GM21528 (cell line): ENCODE results near the gene ASPDH.
"Not testable (repeated sequence)": the region's sequence is repeated elsewhere in the genome, so short reads cannot be mapped to it uniquely, and the experiment has no call there.

Source experiments
- ATAC-seq: cut with Tn5 transposase; IDR thresholded peaks from one replicate; pipeline ENCODE4 v1.9.1; 2021; ENCODE audit warnings: mild to moderate bottlenecking, moderate library complexity; ENCODE audit not compliant: unreplicated experiment, low FRiP score

ASPDH gene

DNA sequence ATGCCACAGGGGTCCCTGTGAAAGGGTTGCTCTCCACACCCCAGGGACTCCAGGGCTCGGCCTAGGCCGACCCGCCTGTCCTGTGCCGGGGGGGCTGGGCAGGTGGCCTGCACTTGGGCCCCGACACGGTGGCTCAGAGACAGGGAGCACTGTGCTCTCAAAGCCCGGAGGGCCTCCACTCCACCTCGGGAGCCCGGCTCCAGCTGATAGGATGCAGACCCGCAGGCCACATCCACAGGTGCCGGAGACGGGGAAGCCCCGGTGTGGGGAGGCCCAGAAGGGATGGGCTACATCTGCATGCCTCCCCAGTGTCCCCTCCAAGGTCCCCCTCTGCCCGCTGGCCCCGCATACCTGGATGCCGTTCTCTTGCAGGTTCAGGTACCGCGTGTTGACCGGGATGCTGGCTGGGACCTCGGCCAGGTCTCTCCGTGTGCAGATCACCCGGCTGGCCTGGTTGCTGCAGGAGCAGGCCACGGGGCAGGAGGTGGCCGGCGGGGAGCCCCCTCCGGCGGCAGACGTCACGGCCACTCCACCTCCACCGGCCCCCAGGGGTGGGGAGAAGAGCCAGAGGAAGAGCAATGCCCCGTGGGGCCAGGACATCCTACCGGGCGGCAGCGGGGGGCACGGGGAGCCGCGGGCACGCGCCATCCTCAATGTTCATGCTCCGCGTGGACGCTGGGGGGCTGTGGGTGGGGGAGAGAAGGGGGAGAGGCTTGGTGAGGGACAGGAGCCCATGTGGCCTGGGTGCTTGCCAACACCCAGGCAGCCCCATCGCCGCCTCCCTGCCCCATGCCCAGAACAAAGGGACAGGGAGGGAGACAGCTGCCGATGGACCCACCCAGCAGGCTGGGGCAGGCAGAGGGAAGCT is 34.7 kb upstream of the ASPDH start:
- ATAC-seq = no peak

DNA sequence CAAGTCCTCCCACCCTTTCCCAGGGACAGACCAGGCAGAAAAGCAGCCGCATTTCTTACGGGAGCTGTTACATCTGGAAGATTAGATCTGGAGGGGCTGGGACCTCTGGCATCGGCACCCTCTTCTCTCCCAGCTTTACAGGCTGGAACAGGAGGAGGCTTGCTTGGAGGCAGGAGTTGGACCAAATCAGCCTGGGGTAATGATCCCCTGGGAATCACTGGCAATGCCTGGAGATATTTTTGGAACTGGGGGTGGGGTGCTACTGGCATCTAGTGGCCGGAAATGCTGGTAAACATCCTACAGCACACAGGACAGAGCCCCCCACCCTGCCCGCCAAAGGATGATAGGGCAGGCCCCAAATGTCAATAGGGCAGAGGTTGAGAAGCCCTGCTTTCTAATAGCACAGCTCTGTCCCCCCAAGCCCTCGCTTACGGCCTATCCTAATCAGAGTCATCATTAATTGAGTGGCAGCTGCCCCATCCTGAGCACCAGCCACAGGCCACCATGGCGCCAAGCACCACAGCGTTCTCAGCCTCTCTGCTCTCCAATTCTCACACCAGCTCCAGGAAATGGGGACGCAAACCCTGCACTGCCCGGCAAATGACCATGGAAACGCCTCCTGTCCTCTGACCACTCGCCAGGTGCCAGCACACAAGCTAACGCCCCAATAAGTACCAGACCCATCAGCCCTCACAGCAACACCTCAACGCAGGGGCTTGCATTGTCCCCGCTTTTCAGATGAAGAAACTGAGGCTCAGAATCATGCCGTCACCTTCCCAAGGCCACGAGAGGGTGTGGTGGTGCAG is 33.9 kb upstream of the ASPDH start:
- no peak for ATAC-seq

DNA sequence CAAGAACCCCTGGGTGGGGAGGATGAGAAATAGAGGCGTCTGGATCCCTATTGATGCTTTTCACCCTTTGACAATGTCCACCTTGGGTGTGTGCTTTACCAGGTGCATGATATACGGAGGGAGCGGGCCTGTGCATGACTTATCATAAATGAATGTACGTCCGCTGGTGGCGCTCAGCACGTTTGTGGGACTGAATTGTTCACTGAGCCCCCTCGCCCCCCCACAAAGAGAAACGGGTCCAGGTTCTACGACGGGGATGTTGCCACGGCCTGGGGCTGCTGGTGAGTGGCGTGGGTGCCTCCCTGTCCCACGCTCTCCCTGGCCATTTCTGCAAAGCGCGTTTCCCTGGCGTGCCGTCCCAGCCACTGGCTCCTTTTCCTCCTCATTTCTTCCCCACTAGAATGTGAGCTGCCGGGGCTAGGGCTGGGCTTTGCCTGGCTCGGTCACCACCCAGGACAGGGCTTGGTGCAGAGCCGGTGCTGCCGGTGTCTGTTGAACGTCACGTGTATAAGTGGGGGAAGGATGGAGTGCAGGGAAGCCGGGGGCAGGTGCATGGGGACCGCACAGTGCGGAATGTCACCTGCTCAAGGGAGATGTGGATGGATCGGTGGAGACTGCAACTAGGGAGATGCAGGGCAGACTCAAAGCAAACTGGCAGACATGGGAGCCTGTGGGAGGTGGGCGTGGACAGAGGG is 33.0 kb upstream of the ASPDH start:
- no peak for ATAC-seq

DNA sequence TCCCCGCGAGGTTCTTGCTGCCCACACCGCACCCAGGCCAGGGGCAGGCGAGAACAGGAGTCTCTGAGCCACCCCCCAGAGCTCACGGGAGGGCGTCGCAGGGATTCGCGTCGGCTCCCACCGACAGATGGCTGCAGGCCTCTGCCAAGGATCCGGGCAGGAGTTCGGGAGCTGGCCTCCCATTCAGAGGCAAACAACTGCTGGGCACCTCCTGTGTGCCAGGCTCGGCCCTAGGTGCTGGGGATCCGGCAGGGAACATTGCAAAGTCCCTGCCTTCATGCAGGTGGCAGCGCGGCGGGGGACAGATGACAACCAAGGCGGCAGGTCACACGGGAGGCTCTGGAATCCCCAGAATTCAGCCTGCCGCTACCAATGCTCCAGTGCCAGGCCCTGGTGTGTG is 29.2 kb upstream of the ASPDH start:
- ATAC-seq = no peak

DNA sequence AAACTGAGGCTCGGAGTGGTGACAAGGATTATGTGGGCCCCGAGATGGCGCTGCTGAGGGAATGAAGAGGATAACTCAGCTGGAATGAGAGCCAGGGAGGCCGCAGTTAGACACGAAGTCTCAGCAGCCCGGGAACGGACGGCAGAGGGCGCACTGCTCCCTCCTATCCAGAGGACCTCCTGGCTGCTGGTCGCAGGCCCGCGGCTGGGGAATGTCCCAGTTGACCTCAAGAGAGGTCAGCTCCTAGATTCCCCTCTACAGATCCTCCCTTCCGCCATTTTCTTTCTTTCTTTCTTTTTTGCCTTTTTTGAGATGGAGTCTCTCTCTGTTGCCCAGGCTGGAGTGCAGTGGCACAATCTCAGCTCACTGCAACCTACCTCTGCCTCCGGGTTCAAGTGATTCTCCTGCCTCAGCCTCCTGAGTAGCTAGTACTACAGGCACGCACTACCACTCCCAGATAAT is 24.1 kb upstream of the ASPDH start:
- no peak for ATAC-seq

DNA sequence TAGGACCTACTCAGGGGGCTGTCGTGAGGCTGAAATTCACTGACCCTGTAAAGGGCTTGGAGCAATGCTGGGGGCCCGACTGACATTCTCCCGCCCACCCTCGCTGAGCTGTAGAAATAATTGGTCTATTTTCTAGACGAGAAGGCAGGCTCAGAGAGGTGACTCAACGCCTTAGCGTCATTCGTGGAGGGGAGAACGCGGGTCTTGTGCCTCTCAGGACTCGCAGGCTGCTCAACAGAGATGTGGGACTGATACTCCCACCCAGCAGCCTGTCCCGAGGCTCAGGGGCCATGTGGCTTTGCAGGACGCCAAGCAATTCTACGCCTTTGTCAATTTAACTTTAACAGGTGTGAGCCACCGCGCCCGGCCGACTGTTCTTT is 23.6 kb upstream of the ASPDH start:
- ATAC-seq = no peak

DNA sequence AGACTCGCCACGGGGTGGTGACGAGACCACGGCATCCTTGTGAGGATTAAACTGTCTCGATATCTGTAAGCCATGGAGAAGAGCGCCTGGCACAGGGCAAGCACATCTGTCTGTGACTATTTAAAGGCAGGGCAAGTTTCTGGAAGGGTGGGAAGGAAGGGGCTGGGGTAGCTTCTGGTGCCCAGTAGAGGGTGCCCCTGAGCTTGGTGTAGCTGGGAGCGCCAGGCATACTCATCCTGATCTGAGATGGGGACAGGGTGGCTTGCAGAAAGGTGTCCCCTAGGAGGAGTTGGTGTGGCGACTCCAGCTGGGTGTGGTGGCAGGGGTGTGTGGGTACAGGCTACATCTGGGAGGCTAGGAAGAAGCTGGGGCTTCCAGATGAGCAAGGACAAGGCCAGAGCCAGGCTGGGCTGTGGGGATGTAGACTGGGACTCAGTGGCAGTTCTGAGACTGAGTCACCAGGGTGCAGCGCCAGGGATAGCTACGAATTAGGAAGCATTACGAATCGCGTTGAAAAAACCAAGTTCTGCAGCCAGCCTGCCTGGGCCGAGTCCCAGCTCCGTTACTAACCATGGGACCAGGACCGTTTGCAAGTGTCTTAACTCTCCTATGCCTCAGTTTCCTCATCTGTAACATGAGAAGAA is 23.1 kb upstream of the ASPDH start:
- no peak for ATAC-seq

DNA sequence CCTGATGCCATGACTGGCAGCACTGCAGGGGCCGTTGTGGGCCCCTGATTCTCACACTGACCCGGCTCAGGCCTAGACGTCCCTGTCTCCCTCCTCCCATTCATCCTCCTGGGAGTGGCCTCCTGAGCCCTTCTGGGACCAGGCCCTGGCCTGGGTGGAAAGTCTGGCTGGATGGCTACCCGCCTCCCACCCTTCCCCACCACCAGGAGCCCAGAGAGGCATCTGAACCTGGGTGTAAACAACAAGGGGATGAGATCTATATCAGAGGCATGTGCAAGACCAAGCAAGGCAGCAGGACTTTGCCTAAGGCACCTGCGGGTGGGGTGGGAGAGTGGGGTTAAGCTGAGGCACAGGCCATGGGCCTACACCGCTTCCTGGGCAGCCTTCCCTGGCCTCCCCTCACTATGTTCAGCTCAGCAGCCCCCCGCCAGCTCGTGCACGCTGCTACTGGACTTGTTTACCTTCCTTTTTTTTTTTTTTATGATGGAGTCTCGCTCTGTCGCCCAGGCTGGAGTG is 22.0 kb upstream of the ASPDH start:
- no peak for ATAC-seq

DNA sequence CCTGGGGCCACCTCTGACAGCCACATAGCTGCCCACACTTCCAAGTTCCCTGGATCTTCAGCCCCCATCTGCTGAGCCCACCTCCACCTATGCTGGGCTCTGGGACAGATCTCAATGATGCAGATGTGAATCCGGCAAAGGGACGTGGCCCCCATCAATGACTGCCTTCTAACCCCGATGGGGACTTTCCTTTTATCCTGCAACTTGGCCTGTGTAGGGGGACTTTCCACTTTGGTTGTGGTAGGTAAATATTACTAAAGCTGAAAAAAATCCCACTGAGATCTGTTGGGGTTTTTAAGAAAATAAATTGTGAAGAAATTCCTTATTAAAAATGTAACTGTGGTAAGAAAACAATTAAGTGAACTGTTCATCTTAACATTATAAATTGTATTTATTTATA is 20.8 kb upstream of the ASPDH start:
- ATAC-seq = no peak

DNA sequence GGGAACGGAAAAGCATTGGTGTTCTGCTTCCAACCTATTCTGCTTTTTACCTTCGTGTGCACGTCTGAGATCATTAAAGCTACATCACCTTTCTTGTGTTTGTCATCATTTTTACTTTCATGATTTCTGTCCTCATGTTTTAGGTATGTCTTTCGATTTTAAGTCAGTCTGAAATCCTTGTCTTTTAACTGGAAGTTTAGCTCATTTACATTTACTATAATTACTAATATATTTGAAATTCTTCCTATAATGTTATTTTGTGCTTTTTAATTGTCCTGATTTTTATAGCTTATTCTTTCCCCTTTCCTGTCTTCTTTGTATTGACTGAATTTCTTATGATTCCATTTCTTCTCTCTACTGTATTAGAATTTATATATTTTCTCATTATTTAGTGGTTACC is 19.2 kb upstream of the ASPDH start:
- ATAC-seq = no peak

DNA sequence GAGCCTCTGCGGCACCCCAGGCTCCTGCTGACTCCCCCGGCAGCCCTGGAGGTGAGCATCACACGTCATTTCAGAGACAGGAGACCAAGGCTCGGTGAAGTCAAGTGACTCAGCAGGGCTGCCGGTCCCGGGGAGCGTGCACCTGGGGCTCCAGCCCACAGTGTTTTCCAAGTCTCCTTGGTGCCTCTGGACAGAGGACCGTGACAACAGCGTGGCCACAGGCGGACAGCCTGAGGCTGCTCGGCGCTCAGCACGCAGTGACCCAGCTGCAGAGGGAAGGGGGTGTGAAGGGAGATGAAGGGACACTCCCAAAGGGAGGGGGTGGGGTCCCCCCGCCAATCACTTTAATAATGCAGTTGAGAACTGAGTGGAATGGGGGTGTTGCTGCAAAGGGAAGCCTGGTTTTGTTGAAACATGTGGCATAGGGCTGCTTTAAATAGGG is 17.5 kb upstream of the ASPDH start:
- no peak for ATAC-seq

DNA sequence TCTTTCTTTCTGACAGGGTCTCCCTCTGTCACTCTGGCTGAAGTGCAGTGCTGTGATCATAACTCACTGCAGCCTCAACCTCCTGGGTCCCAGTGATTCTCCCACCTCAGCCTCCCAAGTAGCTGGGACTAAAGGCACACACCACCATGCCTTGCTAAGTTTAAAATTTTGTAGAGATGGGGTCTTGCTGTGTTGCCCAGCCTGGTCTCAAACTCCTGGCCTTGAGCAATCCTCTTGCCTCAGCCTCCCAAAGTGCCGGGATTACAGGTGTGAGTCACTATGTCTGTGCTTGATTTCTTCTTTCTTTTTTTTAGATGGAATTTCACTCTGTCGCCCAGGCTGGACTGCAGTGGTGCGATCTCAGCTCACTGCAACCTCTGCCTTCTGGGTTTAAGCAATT is 14.3 kb upstream of the ASPDH start:
- not testable (repeated sequence) for ATAC-seq

DNA sequence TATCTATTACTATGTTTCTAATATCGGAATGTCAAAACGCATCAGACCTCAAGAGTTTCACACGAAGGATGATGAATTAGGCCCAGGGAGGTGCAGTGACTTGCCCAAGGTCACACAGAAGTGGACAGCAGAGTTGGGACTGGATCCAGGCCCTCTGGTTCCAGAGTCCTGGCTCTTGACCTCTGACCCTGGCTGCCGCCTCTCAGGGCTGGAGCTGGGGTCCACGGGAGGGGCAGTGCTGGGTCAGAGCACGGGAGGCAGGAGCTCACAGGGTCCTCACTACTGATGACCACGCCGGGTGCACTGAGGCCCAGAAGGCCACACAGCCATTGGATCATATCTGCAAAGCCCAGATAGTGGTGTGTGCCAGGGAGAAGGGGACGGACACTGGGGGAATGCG is 9.2 kb upstream of the ASPDH start:
- ATAC-seq = no peak

DNA sequence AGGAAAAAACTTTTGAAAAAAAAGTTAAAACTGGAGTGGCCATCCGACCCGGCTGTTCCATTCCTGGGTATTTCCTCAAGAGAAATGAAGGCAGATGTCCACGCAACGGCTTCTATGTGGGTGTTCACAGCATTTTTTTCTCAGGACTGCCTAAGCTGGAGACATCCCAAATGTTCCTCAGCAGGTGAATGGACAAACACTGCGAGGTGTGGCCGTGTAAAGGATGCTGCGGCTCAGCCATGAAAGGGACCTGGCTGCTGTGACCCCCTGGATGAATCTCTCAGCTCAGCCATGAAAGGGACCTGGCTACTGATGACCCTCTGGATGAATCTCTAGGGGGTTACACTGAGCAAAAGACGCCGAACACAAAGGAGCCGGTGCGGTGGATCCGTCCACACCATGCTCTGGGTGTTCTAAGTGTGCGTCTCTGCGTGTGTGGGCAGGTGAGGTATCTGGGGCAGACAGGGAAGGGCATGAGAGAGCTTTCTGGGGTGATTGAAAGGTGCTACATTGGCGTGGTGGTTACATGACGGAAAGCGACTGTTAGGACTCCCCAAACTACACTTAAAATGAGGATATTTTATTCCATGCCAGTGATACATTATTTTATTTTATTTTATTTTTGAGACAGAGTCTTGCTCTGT is 7.2 kb upstream of the ASPDH start:
- ATAC-seq = no peak

DNA sequence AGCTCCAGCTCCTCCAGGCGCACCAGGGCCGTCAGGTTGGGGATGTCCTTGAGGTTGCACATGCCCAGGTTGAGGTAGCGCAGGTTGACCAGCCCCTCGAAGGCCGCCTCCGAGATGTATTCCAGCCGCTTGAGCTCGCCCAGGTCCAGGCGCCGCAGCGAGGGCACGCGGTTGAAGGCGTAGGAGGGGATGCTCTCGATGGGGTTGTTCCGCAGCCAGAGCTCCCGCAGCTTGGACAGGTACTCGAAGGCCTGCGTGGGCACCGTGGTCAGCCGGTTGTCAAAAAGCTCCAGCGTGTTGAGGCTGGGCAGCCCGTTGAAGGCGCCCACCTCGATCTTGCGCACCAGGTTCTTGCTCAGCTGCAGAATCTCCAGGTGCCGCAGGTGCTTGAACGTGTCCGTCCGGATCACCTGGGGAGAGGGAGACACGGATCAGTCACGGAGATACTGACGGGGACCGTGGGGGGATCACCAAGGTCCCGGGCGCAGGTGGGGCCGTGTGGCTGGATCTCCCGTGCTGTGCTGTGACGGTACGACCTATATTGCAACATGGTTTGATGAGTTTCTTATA is 5.4 kb upstream of the ASPDH start:
- no peak for ATAC-seq

DNA sequence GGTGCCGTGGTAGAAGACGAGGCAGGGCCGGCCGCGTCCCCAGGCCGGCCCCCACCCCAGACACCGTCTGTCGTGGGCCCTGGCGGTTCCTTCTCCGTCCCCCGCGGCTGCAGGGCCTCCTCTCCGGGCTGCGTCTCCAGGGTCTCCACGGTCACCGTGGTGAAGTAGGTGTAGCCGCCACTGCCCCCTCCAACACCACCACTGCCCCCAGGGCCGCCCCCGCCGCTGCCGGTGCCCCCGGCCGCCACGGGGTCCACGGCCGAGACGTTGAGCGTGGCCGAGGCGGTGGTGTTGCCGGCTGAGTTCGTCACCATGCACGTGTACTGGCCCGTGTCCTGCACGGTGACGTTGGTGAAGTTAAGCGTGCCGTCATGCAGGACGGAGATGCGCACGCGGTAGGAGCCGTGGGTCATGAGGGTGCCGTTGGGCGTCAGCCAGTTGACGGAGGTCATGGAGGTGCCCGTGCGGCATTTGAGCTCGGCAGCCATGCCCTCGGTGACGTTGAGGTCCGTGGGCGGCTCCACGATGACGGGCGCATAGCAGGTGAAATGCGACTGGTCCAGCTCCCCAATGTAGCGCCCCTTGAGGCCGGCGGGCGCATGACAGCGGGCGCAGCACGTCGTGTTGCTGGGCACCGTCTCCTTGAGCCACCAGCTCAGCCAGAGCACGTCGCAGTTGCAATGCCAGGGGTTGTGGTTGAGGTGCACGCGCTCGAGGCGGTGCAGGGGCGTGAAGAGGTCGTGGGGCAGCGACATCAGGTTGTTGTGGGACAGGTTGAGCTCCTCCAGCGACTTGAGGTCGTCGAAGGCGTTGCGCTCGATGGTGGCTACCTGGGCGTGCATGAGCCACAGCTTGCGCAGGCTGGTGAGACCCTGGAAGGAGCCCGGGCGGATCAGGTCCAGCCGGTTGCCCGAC is 4.6 kb upstream of the ASPDH start:
- ATAC-seq = no peak

DNA sequence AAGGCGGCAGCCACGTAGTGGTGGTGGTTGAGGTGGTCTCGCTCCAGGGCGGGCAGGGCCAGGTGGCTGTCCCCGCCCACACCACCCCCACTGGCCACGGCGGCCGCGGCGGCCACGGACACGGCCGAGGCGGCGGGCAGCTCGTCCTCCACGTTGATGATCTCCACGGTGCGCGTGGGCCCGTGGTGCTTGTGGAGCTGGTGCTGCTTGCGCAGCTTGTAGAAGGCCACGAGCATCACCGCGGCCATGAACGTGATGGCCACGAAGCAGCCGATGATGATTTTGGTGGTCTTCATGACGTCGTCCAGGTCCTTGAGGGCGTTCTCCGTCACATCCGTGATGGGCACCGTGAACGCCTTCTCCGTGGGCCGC is 4.0 kb upstream of the ASPDH start:
- ATAC-seq = no peak

DNA sequence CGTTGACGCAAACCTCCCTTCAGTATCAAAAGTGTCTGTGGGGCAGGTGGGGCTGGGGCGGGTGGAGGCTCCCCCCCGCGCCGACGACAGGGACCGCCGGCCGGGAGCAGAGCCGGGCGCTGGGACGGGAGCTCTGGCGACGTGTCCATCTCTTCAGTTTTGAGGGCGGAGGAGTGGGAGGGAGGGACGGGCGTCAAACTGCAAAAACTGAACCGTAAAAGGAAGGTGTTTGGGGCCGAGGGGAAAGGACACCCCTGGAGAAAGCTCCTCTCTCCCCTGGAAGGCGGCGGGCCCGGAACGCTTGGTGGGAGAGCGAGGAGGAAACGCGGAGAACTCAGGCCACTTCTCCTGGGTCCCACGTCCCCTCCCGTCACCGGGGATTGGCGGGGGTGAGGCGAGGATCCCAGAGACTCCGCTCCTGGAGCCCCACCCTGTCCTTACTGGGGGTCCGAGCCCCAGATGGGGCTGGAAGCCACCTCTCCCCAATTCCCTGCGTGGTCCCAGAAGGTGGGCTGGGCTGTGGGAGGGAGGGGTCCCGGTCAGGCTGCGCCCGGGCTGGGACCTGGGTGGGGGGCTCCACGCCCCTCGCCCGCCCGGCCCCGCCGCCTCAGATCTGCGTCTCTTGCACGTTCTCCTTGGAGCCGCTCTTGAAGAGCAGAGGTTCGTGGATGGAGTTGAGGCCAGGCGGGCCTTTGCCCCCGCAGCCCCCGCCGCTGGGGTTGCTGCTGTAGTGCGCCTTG is 3.4 kb upstream of the ASPDH start:
- ATAC-seq = no peak
